NCI-H187 treated with DMSO at 0.1 percent for 48 hours (cell line): ENCODE measurements around the gene LRRC37A3.
"Not testable (repeated sequence)": the region's sequence is repeated elsewhere in the genome, so short reads cannot be mapped to it uniquely, and the experiment has no call there.

Experiments
- DNase-seq: peaks from one replicate; lab custom pipeline; 2025; lab: John Stamatoyannopoulos, UW

The LRRC37A3 gene

DNA sequence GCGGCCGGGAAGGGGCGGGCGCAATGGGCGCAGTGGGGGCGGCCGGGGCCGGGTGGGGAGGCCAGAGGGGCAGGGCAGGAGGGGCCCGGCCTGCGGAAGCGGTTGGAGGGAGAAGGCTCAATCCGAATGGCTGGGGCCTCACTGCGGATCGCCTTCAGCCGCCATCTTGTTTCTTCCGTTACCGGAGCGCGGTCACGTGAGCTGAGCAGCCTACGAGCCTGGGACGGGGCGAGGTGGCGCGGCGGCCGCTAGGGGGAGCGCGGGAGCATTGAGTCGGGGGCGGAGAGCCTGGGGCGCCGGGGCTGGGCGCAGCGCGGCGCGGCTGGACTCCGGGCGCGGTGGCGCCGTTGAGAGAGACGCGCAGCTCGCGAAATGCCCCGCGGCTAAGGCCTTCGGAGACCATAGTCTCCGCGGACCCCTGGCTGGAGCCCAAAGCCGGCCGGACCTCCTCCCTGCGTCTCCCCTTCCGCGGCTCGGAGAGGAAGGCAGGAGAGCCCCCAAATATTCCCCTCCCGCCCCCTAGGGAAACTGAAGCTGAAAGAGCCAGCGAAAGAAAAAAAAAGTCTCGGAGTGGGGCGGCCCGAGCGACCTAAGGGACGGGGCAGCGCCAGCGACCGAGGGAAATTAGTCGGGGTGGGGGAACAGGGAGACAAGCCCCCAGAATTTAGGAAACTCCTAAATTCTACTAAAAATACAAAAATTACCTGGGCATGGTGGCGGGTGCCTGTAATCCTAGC is at the start of gene LRRC37A3:
Gene LRRC37A3 (minus strand): TSS at position 190 of the 737 bp plus-strand sequence. CDS start 22,221 bp downstream, outside the sequence.
- peak; percentile 55 for DNase-seq

DNA sequence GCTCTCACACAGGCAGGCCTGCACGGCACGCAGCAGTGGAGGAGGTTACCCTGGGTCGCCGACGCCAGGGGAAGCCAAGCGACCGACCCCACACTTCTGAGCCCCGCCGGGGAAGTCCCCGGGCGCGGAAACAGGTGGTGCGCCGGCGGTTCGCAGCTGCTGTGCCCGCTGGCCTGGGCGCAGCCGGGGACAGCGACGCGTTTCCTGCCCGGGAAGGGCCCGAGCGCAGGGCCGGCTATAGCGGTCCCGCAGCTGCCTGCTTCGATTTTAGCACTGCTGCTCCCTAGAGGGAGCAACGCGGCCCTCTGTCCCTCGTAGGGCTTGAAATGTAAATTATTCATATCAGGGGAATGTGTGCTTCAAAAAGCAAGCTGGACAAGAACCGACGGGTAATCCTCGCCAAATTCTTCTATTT is 46.6 kb upstream of the LRRC37A3 start:
- not testable (repeated sequence) for DNase-seq

DNA sequence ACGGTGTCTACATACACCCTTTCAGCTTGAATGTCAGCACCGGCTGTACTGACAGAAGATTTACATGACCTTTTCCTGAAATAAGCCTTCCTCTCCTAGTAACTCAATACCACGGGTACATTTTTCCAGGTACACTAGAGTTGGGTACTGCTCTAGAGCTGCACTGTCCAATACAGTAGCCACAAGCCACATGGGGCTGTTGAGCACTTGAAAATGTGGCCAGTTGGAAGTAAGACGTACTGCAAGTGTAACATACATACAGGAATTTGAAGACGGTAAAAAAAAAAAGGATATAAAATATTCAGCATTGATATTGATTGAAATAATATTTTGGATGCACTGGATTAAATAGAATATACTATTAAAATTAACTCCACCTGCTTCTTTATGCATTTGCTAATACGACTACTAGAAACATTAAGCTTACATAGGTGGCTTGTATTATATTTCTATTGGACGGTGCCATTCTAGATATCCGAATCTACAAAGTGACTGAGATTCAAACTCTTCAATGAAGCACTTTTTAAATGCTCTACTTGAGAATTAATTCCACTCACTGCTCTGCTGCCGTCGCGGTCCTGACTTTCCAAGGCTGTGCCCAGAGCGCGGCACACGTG is 46.1 kb upstream of the LRRC37A3 start:
- not testable (repeated sequence) for DNase-seq

DNA sequence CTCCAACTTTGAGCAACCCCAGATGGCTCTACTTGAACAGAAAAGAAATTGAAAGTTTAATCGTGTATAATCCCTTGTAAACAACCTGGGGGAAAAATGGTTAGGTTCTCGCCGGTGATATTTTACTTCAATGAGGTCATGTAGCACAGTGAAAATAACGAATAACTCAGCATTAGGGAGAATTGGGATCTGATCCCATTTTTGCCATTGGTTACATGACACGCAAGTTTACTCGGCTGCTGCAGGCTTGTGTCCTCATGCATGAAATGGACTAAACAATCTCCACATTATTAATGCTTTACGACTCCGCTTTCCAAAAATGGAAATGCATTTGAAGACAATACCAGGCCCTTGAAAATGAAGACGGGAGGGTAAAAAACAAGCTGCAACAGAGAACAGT is 45.5 kb upstream of the LRRC37A3 start:
- no peak for DNase-seq

DNA sequence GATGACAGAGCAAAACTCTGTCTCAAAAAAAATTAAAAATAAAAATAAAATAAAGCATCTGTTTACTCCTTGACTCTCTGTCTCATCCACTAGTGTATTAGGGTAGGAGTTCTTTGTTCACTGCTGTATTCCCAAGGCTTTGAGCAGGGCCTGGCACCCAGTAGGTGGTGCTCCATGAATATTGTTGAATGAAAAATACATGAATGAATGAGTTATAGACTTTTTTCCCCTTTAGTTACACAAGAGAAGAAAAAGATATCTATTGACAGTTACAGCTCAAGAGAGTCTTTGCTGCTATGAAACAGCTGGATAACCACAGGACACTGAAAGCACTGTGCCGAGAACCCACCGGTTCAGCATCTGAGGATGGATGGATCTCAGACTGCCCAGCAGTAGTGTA is 44.5 kb upstream of the LRRC37A3 start:
- not testable (repeated sequence) for DNase-seq

DNA sequence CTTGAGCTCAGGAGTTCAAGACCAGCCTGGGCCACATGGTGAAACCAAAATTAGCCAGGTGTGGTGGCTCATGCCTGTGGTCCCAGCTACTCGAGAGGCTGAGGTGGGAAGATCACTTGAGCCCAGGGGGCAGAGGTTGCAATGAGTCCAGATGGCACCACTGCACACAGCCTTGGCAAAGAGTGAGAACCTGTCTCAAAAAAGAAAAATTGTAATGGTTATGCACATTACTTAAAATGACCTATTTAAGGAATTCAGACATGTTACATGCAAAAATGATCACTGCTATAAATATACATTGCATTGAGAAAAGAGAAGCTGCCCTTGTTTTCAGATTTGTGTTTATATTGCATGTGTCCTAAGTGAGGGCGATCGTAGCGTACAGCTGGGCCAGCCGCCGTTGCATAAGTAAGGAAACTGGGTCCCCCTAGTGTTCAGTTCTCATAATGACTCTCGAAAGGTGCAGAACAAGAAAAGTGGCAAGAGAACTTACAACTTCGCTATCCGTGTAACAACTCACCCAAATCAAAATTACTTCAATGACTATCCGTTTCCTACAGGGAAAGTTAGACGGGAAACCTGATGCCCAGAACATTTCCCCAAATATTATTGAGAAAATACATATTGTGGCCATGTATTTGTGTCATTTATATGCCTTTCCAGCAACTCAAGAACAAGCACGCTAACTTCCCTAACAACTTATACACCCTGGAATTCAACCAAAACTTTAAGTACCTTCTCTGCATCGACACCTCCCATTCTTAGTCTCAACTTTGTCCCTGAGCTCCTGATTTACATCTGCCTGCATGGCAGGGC is 42.5 kb upstream of the LRRC37A3 start:
- DNase-seq = not testable (repeated sequence)

DNA sequence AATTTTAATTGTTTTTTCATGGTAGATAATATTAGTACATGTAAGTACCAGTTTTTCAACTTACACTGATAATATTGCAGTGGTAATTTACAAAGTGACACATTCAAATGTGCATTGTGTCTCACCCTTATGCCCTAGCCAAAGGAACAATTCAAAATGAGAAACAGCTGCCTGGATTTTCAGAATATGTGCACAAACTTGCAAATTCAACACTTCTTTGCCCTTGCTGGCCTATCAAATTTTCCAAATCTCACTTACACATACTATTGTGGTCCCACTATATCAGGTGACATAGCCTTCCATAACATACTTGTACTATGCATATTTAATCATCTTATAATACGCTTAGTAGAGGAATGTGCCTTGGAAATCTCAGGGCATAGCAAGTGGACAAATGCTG is 32.6 kb upstream of the LRRC37A3 start:
- DNase-seq = no peak

DNA sequence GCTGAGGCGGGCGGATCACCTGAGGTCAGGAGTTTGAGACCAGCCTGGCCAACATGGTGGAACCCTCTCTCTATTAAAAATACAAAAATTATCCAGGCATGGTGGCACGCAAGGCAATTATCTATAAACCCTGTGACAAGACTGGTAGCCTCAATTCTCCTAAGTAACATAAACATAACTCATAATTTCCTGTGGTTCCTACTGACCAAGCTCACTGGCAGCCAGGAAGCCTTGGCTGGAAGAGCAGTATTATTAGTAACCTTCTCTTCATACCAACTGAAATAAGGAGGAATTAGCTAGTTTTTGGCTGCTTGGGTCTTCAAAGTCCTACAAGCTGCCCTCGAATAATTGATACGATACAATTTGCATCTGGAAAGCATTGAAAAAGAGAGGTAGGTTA is 31.6 kb upstream of the LRRC37A3 start:
- DNase-seq = no peak

DNA sequence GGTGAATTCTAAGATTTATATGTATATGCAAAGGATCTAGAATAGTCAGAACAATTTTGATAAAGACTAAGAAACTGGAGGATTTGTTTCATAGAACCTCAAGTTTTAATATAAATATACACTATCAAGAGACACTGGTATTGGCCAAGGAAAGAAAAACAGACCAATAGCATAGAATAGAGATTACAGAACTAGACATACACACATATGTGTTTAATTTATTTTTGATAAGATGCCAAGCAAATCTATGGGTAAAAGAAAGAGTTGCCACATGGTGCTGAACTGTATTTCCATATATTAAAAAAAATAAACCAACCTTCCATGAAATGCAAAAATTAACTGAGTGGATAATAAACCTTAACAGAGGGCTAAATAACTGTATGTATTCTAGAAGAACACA is 27.9 kb upstream of the LRRC37A3 start:
- DNase-seq = no peak

DNA sequence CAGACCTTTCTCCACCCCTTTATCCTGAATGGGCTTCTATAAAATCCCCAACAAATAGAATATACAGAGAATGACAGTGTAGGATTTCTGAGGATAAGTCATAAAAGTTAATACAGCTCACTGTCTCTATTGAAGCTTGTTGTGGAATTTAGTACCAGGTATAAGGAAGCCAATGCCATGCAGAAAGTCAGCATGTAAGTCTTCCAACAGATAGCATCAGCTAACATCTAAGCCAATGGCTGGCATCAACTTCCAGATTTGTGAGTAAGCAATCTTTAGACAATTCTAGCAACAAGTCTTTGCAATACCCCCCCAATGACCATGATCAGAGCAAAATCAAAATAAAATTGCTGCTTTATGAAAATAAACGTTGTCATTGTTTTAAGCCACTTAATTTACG is 22.5 kb upstream of the LRRC37A3 start:
- DNase-seq = no peak

DNA sequence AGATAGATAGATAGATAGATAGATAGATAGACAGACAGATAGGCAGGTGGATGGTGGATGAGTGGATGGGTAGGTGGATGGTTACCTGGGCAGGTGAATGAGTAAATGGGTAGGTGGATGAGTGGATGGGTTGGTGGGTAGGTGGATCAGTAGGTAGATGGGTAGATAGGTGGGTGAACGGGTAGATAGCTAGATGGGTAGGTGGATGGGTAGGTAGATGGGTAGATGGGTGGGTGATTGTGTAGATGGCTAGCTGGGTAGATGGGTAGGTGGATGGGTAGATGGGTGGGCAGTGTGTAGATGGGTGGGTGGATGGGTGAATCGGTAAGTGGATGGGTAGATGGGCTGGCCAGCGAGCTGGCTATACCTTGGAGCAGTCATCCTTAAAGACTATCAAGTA is 21.8 kb upstream of the LRRC37A3 start:
- no peak for DNase-seq

DNA sequence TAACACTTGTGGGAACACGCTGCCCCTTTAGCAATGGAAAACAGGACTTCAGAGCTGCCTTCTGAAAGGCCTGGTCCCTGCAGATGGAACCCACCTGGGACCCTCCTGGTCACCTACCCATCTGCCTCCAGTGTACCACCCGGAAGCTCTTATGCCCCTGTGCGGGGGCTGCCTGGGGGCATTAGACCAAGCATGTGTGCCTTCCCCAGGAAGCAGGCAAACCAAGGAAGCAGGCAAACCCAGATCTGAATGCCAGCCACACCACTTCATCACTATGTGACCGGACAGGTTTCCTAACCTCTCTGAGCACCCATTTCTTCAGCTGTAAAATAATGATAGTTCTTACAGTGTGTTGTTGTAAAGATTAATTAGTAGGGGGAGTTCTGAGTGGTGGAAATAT is 20.8 kb upstream of the LRRC37A3 start:
- DNase-seq = no peak

DNA sequence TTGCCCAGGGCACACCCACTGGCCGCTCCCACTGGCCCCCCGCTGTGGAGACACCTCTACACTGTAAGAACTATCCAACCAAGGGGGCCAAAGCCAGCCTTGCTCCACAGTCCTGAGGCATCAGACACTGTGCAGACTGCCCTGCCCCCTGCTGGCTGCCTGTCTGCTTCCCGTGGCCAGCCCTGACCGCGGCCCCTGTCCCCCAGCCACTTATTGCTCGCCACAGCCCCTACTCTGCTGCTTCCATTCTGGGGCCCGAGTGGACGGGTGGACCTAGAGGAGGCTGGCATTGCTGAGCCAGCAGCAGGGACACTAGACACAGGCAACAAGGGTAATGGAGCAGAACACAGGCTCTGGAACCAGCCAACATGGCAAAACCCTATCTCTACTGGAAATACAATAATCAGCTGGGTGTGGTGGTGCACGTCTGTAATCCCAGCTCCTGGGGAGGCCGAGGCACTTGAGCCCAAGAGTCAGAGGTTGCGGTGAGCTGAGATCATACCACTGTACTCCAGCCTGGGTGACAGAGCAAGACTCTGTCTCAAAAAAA is 19.7 kb upstream of the LRRC37A3 start:
- DNase-seq = no peak

DNA sequence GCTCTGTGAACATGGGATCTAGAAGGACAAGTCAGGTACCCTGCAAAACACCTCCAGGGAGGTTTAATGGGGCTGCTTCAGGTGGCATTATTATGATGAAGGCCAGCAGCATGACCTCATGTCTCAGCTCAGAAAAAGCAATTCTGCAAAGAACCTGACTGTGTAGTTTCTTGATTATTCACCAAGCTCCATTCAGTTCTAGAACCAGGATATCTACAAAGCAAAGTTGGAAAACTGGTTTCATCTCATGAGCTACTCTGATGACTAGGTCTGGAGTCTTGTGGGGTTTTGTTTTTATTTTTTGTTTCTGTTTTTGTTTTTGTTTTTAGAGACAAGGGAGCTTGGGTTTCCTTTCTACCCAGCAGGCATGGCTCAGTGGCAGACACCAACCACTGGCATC is 19.0 kb upstream of the LRRC37A3 start:
- no peak for DNase-seq

DNA sequence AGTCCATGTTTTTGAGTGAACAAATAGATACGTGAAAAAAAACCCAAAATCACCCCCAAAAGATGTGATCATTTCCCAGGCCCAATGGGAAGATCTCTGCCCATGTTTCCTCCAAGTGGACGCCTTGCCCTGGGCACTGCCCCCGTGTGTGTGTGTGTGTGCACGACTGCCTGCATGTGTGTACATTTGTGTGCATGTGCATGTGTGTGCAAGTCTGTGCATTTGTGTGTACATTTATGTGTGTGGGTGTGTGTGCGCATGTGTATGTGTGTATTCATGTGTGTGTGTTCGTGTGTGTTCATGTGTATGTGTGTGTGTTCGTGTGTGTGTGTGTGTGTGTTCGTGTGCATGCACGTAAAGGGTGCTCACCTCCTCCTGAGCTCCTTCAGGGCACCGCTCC is 16.8 kb upstream of the LRRC37A3 start:
- no peak for DNase-seq

DNA sequence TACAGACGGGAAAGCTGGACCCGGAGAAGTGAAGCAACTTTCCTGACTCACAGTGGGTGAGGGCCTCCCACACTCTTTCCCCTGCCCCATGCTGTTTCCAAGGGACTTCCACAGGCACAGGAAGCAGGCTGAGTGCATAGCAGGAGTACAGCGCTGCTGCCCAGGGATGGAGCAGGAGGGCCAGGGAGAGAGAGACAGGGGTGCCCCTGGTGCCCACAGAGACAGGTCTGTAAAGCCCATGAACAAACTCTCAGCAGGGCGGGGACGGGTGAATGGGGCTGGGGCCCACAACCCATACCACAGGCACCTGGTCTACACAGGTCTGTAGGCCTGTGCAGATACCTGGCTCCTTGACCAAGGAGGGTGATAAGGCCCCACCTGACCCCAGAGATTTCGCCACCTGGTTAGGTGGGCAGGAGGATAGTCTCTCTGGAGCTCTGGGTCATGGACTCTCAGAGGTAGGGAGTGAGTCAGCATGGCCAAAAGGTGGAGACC is 15.1 kb upstream of the LRRC37A3 start:
- not testable (repeated sequence) for DNase-seq

DNA sequence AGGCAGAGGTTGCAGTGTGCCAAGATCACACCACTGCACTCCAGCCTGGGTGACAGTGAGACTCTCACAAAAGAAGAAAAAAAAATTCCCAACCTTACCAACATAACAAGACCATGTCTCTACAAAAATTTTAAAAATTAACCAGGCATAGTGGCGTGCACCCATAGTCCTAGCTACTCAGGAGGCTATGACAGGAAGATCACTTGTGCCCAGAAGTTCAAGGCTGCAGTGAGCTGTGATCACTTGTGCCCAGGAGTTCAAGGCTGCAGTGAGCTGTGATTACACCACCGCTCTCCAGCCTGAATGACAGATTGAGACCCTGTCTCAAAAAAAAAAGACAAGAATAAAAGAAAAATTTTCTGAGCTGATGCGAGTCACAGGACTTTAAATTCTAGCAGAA is 13.6 kb upstream of the LRRC37A3 start:
- not testable (repeated sequence) for DNase-seq

DNA sequence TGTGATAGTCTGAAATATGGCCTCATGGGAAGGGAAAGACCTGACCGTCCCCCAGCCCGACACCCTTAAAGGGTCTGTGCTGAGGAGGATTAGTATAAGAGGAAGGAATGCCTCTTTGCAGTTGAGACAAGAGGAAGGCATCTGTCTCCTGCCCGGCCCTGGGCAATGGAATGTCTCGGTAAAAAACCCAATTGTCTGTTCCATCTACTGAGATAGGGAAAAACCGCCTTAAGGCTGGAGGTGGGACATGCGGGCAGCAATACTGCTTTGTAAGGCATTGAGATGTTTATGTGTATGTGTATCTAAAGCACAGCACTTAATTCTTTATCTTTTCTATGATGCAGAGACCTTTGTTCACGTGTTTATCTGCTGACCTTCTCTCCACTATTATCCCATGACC is 11.1 kb upstream of the LRRC37A3 start:
- not testable (repeated sequence) for DNase-seq

DNA sequence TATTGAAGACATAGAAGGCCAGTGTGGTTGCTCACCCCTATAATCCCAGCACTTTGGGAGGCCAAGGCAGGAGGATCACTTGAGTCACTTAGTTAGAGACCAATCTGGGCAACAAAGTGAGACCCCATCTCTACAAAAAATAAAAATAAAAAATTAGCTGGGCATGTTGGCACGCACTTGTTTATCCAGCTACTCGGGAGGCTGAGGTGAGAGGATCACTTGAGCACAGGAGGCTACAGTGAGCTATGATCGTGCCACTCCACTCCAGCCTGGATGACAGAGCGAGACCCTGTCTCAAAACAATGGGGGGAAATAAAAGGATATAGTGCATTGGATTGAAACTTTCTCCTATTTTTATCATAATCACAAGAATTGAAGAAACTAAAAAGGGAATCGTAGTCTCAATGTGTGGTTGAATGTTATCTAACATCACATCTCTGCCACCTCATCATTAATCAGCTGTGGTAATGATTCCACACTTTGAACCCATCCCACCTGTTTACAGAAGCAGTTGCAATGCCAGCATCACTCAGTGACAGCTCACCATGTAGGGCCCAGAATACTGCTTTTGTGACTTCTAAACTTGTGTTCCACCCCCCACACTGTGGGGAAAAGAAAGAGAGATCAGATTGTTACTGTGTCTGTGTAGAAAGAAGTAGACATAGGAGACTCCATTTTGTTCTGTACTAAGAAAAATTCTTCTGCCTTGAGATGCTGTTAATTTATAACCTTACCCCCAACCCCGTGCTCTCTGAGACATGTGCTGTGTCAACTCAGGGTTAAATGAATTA is 10.3 kb upstream of the LRRC37A3 start:
- not testable (repeated sequence) for DNase-seq

DNA sequence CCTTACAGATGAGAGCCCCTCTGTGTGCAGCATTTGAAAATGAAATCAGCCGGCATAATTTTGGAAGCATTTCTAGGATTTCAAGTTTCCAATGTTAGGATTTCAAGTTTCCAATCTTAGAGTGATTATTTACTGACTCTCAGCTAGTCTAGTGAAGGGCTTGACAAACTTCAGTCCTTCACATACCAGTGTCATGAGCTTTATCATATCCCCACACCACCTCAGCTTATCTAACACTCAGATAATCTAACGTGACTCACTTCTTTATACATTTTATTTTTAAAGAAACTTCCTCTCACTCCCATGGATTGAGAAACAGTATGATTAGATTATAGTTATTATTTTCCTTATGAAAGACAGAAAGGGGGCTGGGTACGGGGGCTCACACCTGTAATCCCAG is 9.4 kb upstream of the LRRC37A3 start:
- not testable (repeated sequence) for DNase-seq

DNA sequence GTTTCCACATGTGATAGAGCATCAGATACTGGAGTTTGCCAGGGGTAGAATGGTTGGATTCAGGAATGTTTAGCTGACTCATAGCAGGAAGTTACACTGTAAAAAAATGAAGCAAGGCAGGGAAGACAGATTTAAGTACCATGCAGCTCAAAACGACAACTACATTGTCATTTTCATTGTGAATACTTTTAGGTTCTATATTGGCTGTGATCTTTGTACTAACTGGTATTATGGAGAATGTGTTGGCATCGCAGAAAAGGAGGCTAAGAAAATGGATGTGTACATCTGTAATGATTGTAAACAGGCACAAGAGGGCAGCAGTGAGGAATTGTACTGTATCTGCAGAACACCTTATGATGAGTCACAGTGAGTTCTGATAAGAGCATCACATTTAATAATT is 8.2 kb upstream of the LRRC37A3 start:
- not testable (repeated sequence) for DNase-seq

DNA sequence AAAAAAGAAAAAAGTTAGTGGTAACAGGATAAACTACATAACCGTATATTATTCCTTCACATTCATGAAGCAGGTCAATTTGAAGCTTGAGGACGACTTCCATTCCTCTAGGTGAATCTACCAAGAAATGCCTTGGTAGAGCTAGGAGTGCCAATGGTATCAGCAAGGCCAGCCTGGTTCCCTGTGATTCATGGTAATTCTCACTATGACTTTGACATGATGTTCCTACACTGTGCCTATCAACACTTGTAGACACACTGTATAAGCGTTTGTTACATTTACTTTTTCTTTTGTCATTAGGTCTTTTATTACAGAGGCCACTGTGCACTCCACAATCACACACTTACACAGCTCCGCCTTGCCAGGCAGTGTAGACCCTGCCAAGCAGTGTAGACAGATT is 7.2 kb upstream of the LRRC37A3 start:
- DNase-seq = not testable (repeated sequence)
